Lower lobe of right lung (tissue), 2 donors: ENCODE data around the gene STOM. TPM values are rescaled to one million over a fixed set of nuclear protein-coding genes. Genes with fewer than 3 reads are reported as not detected.

ENCODE experiments used
- ATAC-seq, 2 donors: fragments of 200-7000 bp; cut with Tn5 transposase; one replicate each; pipeline ENCODE4 v1.9.1; 2020 to 2022; ENCODE audit warnings: mild to moderate bottlenecking in 2 of 2, moderate library complexity in 2 of 2
- DNase-seq: peaks from one replicate; pipeline ENCODE4 v3.0.0-alpha.2; 2020
- H3K27ac ChIP-seq: fragments of 200-600 bp; one replicate; pipeline ENCODE4 v1.8.0; 2022
- H3K27me3 ChIP-seq: fragments of 200-600 bp; one replicate; pipeline ENCODE4 v1.8.0; 2022; ENCODE audit warnings: low read depth
- H3K36me3 ChIP-seq: fragments of 200-600 bp; one replicate; pipeline ENCODE4 v1.8.0; 2022; ENCODE audit warnings: mild to moderate bottlenecking
- H3K4me1 ChIP-seq: fragments of 200-600 bp; one replicate; pipeline ENCODE4 v1.8.0; 2022
- H3K4me3 ChIP-seq: fragments of 200-600 bp; one replicate; pipeline ENCODE4 v1.8.0; 2022; ENCODE audit warnings: mild to moderate bottlenecking
- H3K9me3 ChIP-seq: fragments of 200-600 bp; one replicate; pipeline ENCODE4 v1.8.0; 2022
- CTCF ChIP-seq: fragments of 200-600 bp; IDR thresholded peaks from one replicate; pipeline ENCODE4 v1.8.0; 2022; ENCODE audit warnings: antibody characterized with exemption, mild to moderate bottlenecking
- intact Hi-C: fragments of 100-400 bp; cut with DNase I; formaldehyde crosslinking; loops from one replicate; pipeline ENCODE4 v1.11.0; 2022
- total RNA-seq: library from RNA; stranded (reverse); fragmentation: NEBNext Ultra II Directional; extraction: Animal tissue kit (Norgen Biotek cat#: 25700); gene quantifications from one replicate; pipeline ENCODE4 v1.2.1, GENCODE V29; 2021
- donor health status: DM: no; HTN: yes; CAD: no; lungs with severe emphysema.

Gene STOM
- total RNA-seq, 1 donor from 2014 or later = 479 TPM

- Histone ChIP-seq H3K27me3 (no peaks in the 10 kb centered on the region), H3K4me3 (no peak overlapping the region), H3K27ac (no peak overlapping the region), H3K4me1 (no peaks in the 10 kb centered on the region), H3K36me3 (no peaks in the 10 kb centered on the region), H3K9me3 (no peaks in the 10 kb centered on the region)
- DNase-seq (no peak), ATAC-seq (no peak)
- intact Hi-C loops = no loop called here
- no peak for TF ChIP-seq CTCF
Observed at GRCh38 chr9:121390372-121390771, 20.3 kb upstream of the STOM start.

- no peaks in the 10 kb centered on the region for H3K36me3 ChIP-seq
- TF ChIP-seq CTCF = no peak
- no peak for DNase-seq
- no peak overlapping the region for H3K4me3 ChIP-seq
- no peaks in the 10 kb centered on the region for H3K27me3 ChIP-seq
- intact Hi-C loops = no loop called here
- no peaks in the 10 kb centered on the region for H3K9me3 ChIP-seq
- no peak for ATAC-seq
- no peaks in the 10 kb centered on the region for H3K4me1 ChIP-seq
- no peak overlapping the region for H3K27ac ChIP-seq
Observed at GRCh38 chr9:121388140-121388905, 18.3 kb upstream of the STOM start.

- no peak for TF ChIP-seq CTCF
- ATAC-seq (no peak), DNase-seq (no peak)
- H3K4me3 ChIP-seq = no peak overlapping the region
- H3K27me3 ChIP-seq = no peaks in the 10 kb centered on the region
- H3K4me1 ChIP-seq = no peaks in the 10 kb centered on the region
- H3K27ac ChIP-seq = no peak overlapping the region
- intact Hi-C loops = no loop called here
- H3K36me3 ChIP-seq = no peaks in the 10 kb centered on the region
- no peaks in the 10 kb centered on the region for H3K9me3 ChIP-seq
Observed at GRCh38 chr9:121386442-121387175, 16.6 kb upstream of the STOM start.

- no peak for DNase-seq
- H3K27ac ChIP-seq = no peak overlapping the region
- TF ChIP-seq CTCF = no peak
- no peaks in the 10 kb centered on the region for H3K27me3 ChIP-seq
- ATAC-seq = no peak
- H3K9me3 ChIP-seq = no peaks in the 10 kb centered on the region
- H3K36me3 ChIP-seq = no peaks in the 10 kb centered on the region
- H3K4me1 ChIP-seq = no peaks in the 10 kb centered on the region
- H3K4me3 ChIP-seq = no peak overlapping the region
- intact Hi-C loops = no loop called here
Observed at GRCh38 chr9:121383715-121384114, 13.7 kb upstream of the STOM start.

GRCh38 chr9:121380846-121381245 lies 10.8 kb upstream of the STOM start:
- H3K9me3 ChIP-seq = no peaks in the 10 kb centered on the region
- DNase-seq (no peak), ATAC-seq (no peak)
- no peaks in the 10 kb centered on the region for H3K4me1 ChIP-seq
- H3K4me3 ChIP-seq = no peak overlapping the region
- H3K27me3 ChIP-seq = no peaks in the 10 kb centered on the region
- H3K36me3 ChIP-seq = no peaks in the 10 kb centered on the region
- TF ChIP-seq CTCF = no peak
- intact Hi-C loops = no loop called here
- no peak overlapping the region for H3K27ac ChIP-seq
